ENCODE results near the gene RNU11.

- no peak for TF ChIP-seq POLR2A (IDR thresholded peaks at IDR 0.05; ENCODE audit: low read depth, low read length)
- no peak for TF ChIP-seq NFE2L2 (IDR thresholded peaks at IDR 0.05; ENCODE audit: low read depth, low read length)
- 0 out of 2 replicates have a peak, but pooled peaks have one; percentile 5 for TF ChIP-seq CTCF (conservative IDR thresholded peaks at IDR 0.05; ENCODE audit: low read depth, low read length)
- no peak for TF ChIP-seq SMC3 (IDR thresholded peaks at IDR 0.05; ENCODE audit: low read depth, low read length)
- no peak for TF ChIP-seq USF2 (IDR thresholded peaks at IDR 0.05; ENCODE audit: low read depth, low read length)
- TF ChIP-seq RFX5 (IDR thresholded peaks at IDR 0.05; ENCODE audit: low read depth, low read length), result no peak
- TF ChIP-seq FOS (IDR thresholded peaks at IDR 0.05; ENCODE audit: low read depth, low read length), result no peak
These were observed 20.0 kb downstream of the RNU11 start, which contains the start of gene GMEB1 for GRCh38 chr1:28668191-28668955.
